Stimulated activated CD8-positive, alpha-beta memory T cell treated with anti-CD3 and anti-CD28 coated beads, Interleukin-4, amount 100 ng/mL, for 48 hours (primary cell): ENCODE results near the gene ARHGAP26.

Experiments
- DNase-seq: peaks from one replicate; pipeline ENCODE4 v3.0.0-alpha.2; 2020

Gene ARHGAP26

DNA sequence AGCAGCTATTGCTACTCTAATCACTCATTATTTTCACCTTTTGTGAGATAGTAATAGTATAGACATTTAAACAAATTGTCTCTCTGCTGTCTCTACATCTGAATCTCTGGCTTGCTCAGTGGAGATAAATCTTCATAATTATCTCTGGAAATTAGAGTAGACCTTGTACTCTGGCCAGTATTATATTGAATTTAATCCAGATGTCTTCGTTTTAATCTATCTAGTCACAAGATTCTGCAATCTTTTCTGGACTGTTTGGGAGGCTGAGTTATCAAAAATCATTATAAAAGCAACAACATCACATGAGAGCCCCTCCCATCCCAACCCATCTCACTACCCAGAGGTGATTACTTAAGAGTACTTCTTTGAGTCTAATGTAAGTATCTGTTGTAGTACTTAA lies 19.0 kb downstream of the ARHGAP26 start:
- DNase-seq = no peak

DNA sequence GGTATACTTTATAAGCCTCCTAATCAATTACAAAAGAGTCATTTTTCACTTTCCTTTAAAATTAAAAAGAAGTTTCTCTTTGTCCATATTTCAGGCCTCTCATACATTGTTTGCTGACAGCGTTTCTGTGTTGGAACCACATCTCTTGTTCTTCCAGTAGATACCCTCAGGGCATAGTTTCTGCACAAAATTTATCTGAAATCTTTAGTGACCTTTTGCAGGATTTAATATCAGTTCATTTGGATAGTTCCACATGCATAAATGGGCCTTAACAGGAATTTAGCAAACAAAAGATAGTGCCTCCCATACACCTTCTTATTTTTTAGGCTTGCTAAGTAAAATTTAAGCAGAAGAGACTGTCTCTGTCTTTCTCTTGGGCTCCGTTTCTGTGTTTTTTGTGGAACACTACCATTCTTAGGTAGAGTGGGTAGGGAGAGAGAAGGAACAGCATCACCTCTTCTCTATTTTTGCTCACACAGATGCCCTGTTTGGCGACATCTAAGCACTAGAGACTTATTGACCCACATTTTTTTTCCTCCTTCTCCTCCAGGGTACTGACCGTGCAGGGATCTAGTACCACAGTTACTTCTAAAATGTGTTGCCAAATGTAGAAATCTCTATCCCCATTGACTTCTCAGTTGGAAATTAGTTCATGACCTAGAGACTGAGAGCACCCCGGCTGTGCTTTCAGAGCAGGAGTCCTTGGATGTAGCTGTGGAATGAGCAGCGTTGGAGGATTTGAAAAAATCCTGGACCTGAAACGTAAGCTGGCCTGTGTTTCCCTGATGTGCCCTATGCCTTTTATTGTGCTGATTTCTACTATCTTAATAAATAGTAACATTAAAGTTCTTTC lies 22.1 kb downstream of the ARHGAP26 start:
- DNase-seq = no peak

DNA sequence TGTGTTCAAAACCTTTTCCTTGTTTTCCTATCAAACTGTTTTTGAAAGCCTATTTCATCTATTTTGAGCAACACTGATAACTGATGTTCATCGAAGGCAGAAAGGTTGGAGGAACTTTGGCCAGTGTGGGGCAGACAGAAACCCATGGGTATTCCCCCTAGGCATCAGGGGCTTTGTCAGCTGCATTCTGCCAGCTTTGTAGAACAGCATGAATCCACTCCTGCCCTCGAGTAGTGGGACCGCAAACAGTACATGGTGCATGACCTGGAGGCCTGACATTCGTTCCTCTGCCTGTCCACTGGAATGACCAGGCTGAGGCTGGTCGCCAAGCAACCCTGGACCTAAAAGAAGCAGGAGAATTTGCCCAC lies 22.7 kb downstream of the ARHGAP26 start:
- no peak for DNase-seq

GRCh38 chr5:142794537-142794936 lies 24.4 kb downstream of the ARHGAP26 start:
- DNase-seq = no peak

- no peak for DNase-seq
Measured at GRCh38 chr5:142795251-142795650, 25.1 kb downstream of the ARHGAP26 start.

DNA sequence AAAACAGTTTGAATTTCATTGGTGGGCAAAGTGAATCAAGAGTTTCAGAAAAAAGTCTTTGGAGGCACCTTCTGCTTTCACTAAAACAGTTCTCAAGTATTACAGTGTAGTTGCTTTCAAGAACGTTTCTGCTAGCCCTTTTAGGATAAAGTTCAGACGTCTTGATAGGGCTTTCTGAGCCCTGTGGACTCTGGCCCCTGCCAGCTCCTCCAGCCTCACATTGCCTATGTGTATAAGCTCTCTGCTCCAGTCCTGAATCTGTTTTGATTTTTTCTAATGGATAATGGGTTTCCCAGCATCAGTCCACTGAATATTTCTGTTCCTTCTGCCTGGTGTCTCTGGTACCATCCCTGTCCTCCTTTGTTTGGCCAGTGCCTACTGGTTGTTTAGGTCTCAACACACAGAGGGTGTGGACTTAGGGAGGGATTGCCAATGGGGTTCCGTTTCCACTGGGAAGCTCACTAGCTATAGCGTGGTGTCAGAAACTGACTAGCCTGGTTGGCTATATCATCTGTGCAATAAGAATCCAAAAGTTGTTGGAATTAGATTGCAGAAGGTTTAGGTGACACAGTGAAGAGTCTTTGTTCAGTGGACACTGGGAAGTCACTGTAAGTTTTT lies 26.4 kb downstream of the ARHGAP26 start:
- no peak for DNase-seq

DNA sequence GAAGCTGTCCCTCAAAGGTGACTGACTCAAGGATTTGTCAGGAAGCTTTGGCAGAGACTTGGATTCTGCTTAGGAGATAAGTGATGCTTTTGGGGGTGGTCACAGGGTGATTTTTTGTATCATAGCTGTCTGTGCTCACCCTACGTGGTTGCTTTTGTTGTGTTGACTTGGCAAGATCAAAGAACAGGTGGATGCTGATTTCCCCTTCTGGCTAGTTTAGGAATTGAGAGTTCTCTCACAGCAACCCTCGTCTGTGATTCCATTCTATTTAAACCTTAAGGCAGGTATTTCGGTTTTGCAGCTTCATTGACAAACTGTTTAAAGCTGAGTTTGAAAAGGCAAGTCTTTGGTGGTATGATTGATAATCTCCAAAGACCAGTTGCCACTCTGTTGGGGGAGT lies 27.2 kb downstream of the ARHGAP26 start:
- DNase-seq = no peak

- no peak for DNase-seq
Measured at GRCh38 chr5:142798099-142798770, 28.1 kb downstream of the ARHGAP26 start.

GRCh38 chr5:142800776-142801494 lies 30.8 kb downstream of the ARHGAP26 start:
- peak; percentile 63 for DNase-seq

DNA sequence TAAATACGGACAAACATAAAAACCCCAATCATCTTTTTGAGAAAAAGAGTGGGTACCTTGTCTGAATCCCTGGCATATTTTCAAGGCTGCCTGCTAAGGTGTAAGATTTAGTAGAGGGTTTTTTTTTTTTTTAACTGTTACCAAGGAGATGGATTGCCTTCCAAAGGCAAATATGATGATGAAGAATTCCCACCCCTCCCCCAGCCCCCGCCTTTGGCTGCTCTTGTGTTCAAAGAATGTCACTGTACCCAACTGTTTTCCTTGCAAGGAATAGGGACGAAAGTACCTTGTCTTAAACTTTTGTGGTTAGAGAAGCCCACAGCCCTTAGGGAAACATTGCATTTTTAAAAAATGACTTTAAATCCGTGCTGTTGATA lies 31.3 kb downstream of the ARHGAP26 start:
- DNase-seq = no peak

- DNase-seq = no peak
Measured at GRCh38 chr5:142803428-142804125, 33.4 kb downstream of the ARHGAP26 start.

GRCh38 chr5:142805339-142805738 lies 35.2 kb downstream of the ARHGAP26 start:
- DNase-seq = no peak

GRCh38 chr5:142806841-142807267 lies 36.7 kb downstream of the ARHGAP26 start:
- DNase-seq = no peak

- no peak for DNase-seq
Measured at GRCh38 chr5:142807372-142807911, 37.3 kb downstream of the ARHGAP26 start.

GRCh38 chr5:142808878-142809598 lies 38.9 kb downstream of the ARHGAP26 start:
- no peak for DNase-seq

DNA sequence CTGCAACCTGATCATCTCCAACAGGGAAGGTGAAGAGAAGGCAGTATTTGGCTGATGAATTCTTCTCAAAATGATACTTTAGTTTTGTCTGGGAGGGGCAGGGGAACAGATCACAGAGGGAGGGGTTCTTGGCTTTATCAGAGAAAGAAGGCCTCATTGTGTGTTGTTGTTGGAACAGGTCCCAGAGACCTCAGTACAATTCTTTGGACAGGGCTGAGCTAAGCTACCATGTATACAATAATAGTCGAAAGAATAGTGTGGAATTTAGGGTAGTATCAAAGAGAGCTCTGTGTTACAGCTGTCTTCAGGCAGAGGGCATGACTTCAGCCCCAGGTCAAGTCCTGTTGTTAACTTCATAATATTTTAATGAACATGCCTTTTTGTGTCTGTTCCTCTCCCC lies 39.9 kb downstream of the ARHGAP26 start:
- no peak for DNase-seq

DNA sequence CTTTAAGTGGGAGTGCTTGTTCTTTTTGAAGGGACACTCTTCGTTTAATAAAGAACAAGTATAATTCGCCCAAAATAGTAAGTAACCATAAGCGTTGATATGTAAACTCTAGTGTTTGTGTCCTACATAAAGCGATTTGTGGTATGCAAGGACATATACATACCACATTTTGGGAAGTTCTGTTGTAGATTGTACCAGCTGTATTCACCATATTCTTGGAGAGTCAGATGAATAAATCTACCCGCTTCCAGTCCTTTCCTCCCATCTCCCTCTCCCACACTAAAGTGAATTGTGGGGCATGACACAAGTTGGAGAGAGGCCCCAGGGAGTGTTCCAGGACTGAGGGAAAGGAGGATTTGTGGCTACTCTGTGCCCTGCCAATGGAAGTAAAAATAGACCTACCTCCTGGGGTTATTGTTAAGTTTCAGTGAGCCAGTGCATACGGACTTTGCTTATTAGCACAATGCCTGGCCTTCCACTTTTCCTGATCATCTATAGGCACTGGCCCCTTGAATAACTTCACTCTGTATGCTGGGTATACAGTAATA lies 40.6 kb downstream of the ARHGAP26 start:
- no peak for DNase-seq

DNA sequence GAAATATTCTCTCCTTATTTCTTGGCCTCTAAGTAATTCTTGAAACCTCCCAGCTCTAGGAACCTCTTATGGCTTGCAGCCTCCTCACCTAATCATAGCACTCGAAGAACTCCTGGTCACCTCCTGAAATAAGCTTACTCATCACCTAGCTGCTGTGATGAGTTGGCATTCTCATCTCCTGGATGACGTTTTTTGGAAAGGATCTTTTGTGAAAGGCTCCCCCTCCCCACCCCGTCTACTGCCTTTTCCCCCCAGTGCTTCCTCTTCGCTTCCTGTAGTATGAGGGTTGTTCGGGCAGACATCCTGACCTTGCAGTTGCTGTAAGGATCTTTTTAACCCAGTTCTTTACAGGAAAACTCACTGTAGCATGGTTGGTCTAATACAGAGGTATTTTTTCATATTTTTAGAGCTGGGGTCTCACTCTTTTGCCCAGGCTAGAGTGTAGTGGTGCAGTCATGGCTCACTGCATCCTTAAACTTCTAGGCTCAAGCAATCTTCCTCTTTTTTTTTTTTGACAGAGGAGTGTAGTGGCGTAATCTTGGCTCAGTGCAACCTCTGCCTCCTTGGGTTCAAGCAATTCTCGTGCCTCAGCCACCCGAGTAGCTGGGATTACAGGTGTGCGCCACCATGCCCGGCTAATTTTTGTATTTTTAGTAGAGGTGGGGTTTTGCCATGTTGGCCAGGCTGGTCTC lies 41.8 kb downstream of the ARHGAP26 start:
- no peak for DNase-seq

- no peak for DNase-seq
Measured at GRCh38 chr5:142813220-142813619, 43.0 kb downstream of the ARHGAP26 start.

GRCh38 chr5:142814122-142814521 lies 43.9 kb downstream of the ARHGAP26 start:
- DNase-seq = no peak

DNA sequence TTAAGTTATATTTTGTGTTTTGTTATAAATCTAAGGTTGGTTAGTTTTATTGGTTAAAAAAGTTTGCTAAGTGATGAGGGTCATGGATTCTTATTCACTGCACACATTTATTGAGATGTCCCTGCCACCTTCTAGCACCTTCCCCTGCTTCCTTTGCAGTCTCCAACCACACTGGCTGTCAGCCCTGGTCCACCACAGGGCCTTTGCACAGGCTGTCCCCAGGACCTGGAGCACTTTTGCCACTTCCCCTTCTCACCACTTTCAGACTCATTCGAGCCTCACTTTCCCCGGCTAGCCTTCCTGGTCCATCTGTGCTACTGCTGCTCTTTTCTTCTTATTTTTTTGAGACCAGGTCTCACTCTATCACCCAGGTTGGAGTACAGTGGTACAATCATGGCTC lies 45.3 kb downstream of the ARHGAP26 start:
- no peak for DNase-seq
